Islet precursor cell (in vitro differentiated cells): ENCODE results near the gene PKNOX1.
"Not testable (repeated sequence)": the region's sequence is repeated elsewhere in the genome, so short reads cannot be mapped to it uniquely, and the experiment has no call there.

ENCODE experiments used
- DNase-seq: peaks from one replicate; pipeline ENCODE4 v3.0.0-alpha.2; 2018

The PKNOX1 gene

GRCh38 chr21:43021756-43022600, 47.6 kb downstream of the PKNOX1 start:
- DNase-seq = no peak

GRCh38 chr21:43023175-43023574, 48.8 kb downstream of the PKNOX1 start:
- no peak for DNase-seq

GRCh38 chr21:43024439-43025136, 50.2 kb downstream of the PKNOX1 start:
- no peak for DNase-seq

- DNase-seq = no peak
Observed at GRCh38 chr21:43025636-43026180, 51.3 kb downstream of the PKNOX1 start.

GRCh38 chr21:43027846-43028731, 53.7 kb downstream of the PKNOX1 start:
- DNase-seq = peak; percentile 56

GRCh38 chr21:43029785-43030184, 55.4 kb downstream of the PKNOX1 start:
- DNase-seq = no peak

- DNase-seq = no peak
Observed at GRCh38 chr21:43031121-43031619, 56.8 kb downstream of the PKNOX1 start.

GRCh38 chr21:43034101-43034500, 59.7 kb downstream of the PKNOX1 start:
- no peak for DNase-seq

- DNase-seq = no peak
Observed at GRCh38 chr21:43034826-43035225, 60.5 kb downstream of the PKNOX1 start.

GRCh38 chr21:43036889-43037288, 62.5 kb downstream of the PKNOX1 start:
- DNase-seq = not testable (repeated sequence)

GRCh38 chr21:43037918-43038658, 63.7 kb downstream of the PKNOX1 start:
- not testable (repeated sequence) for DNase-seq

- DNase-seq = not testable (repeated sequence)
Observed at GRCh38 chr21:43038659-43039044, 64.3 kb downstream of the PKNOX1 start.

- not testable (repeated sequence) for DNase-seq
Observed at GRCh38 chr21:43042169-43042568, 67.8 kb downstream of the PKNOX1 start.

- DNase-seq = not testable (repeated sequence)
Observed at GRCh38 chr21:43043291-43043690, 68.9 kb downstream of the PKNOX1 start.

- DNase-seq = not testable (repeated sequence)
Observed at GRCh38 chr21:43044547-43044946, 70.2 kb downstream of the PKNOX1 start.

GRCh38 chr21:43045165-43045875, 71.0 kb downstream of the PKNOX1 start:
- not testable (repeated sequence) for DNase-seq

GRCh38 chr21:43045876-43046821, 71.8 kb downstream of the PKNOX1 start:
- not testable (repeated sequence) for DNase-seq

- not testable (repeated sequence) for DNase-seq
Observed at GRCh38 chr21:43053112-43053511, 78.8 kb downstream of the PKNOX1 start.

- not testable (repeated sequence) for DNase-seq
Observed at GRCh38 chr21:43062955-43063664, 88.7 kb downstream of the PKNOX1 start.
